OCI-LY7 (cell line): ENCODE data around the gene RASSF5. TPM values are rescaled to one million over a fixed set of nuclear protein-coding genes. Genes with fewer than 3 reads are reported as not detected.

ENCODE experiments used
- BruUV-seq: library from RNA; stranded (reverse); fragments of 400-500 nt; replicated peaks from 2 replicates; lab custom pipeline; 2021; lab: Mats Ljungman, UMichigan
- CTCF ChIA-PET: fragments of 300-600 bp; sonication (Branson Sonifier 250); formaldehyde crosslinking; loops from one replicate; lab custom pipeline; 2022; ENCODE audit warnings: antibody characterized with exemption; ENCODE audit not compliant: unreplicated experiment; lab: Charles Lee
- POLR2A ChIA-PET: fragments of 300-600 bp; sonication (Branson Sonifier 250); formaldehyde crosslinking; loops from one replicate; lab custom pipeline; 2022; ENCODE audit warnings: antibody characterized with exemption; lab: Charles Lee
- DNase-seq: peaks from one replicate; pipeline ENCODE4 v3.0.0-alpha.2; 2015; ENCODE audit warnings: low spot score
- H2AFZ ChIP-seq: fragments of 200-600 bp; sonication (generic), shearing (Covaris generic); 2 replicates; pipeline ENCODE4 v1.6.1; 2014; ENCODE audit warnings: mild to moderate bottlenecking, antibody characterized with exemption, low read length, moderate library complexity
- H3K27ac ChIP-seq: fragments of 200-600 bp; sonication (generic); 2 replicates; pipeline ENCODE4 v1.5.1; 2014; ENCODE audit warnings: mixed run types, low read depth, mild to moderate bottlenecking, moderate library complexity, low read length, inconsistent platforms; ENCODE audit not compliant: poor library complexity, severe bottlenecking
- H3K36me3 ChIP-seq: fragments of 200-600 bp; sonication (generic); 2 replicates; pipeline ENCODE4 v1.6.1; 2014; ENCODE audit warnings: mild to moderate bottlenecking, antibody characterized with exemption, low read length, moderate library complexity, mixed read lengths; ENCODE audit not compliant: insufficient read depth
- H3K4me1 ChIP-seq: fragments of 200-600 bp; sonication (generic); 2 replicates; pipeline ENCODE4 v1.5.1; 2014; ENCODE audit warnings: mild to moderate bottlenecking, low read length; ENCODE audit not compliant: insufficient read depth, poor library complexity, severe bottlenecking
- H3K4me2 ChIP-seq: fragments of 200-600 bp; sonication (generic); 2 replicates; pipeline ENCODE4 v1.6.1; 2014; ENCODE audit warnings: mild to moderate bottlenecking, low read length
- H3K4me3 ChIP-seq: fragments of 200-600 bp; sonication (generic); 2 replicates; pipeline ENCODE4 v1.5.1; 2014; ENCODE audit warnings: mild to moderate bottlenecking, low read depth, low read length; ENCODE audit not compliant: poor library complexity, severe bottlenecking
- H3K79me2 ChIP-seq: fragments of 200-600 bp; sonication (generic); 2 replicates; pipeline ENCODE4 v1.6.1; 2016; ENCODE audit warnings: low read depth, mild to moderate bottlenecking, low read length, moderate library complexity, mixed read lengths; ENCODE audit not compliant: insufficient read depth
- H3K9me2 ChIP-seq: fragments of 200-600 bp; sonication (generic); 2 replicates; pipeline ENCODE4 v1.6.1; 2016; ENCODE audit warnings: mild to moderate bottlenecking, low read length, mixed read lengths; ENCODE audit not compliant: insufficient read depth
- H3K9me3 ChIP-seq: fragments of 200-600 bp; sonication (generic); 2 replicates; pipeline ENCODE4 v1.6.1; 2014; ENCODE audit warnings: mild to moderate bottlenecking, mixed run types, low read length, mixed read lengths
- H4K20me1 ChIP-seq: fragments of 200-600 bp; sonication (generic); 2 replicates; pipeline ENCODE4 v1.6.1; 2014; ENCODE audit warnings: mild to moderate bottlenecking, antibody characterized with exemption, low read length, moderate library complexity, mixed read lengths; ENCODE audit not compliant: insufficient read depth
- EZH2phosphoT487 ChIP-seq: fragments of 200-600 bp; sonication (generic); IDR thresholded peaks from 2 replicates; pipeline ENCODE4 v1.6.1; 2018; ENCODE audit warnings: low read depth, borderline replicate concordance, mild to moderate bottlenecking, mixed run types, antibody characterized with exemption, low read length, moderate library complexity, mixed read lengths
- intact Hi-C: fragments of 100-400 bp; cut with micrococcal nuclease; formaldehyde crosslinking; loops from one replicate; pipeline ENCODE4 v1.10.0; 2022; ENCODE audit not compliant: unreplicated experiment
- total RNA-seq, 2 experiments: library from RNA; depleted of rRNA in 1 of 2; stranded (reverse); fragments of >200 nt in 1 of 2; shearing (Covaris generic) in 1 of 2; gene quantifications; 2 replicates each; pipeline ENCODE4 v1.2.3, GENCODE V29; 2014 to 2022
- TF ChIP-seq, protein P1 (sequence below): fragments of 200-600 bp; sonication (generic); conservative IDR thresholded peaks from 2 replicates; pipeline ENCODE4 v1.5.1; 2014; ENCODE audit warnings: mild to moderate bottlenecking, antibody characterized with exemption, low read length, moderate library complexity, mixed read lengths

RASSF5 gene
- total RNA-seq, 2 experiments from 2014 or later: 19.8 to 25.7 TPM

DNA sequence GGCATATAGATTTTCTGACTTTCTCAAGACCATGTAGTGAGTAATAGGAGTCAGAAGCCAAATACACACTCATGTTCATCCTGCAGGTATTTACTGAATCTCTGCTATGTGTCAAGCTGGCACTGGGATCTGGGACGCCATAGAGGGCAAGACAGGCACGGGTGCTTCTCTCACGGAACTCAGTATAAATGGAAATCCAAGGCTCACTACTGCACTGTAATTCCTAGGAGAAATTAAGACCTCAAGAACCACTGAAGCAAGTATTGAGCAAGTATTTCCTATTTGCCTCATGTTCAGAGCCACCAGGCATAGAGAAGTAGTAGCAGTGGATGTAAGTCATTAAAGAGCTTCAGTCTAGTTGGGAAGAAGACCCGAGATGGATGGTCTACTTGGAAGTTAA is 66.0 kb downstream of the RASSF5 start:
- H3K4me1 ChIP-seq: peaks cover 11% of the 10 kb centered on the region
- H4K20me1 ChIP-seq: no peaks in the 10 kb centered on the region
- no peak for TF ChIP-seq EZH2phosphoT487
- H3K9me2 ChIP-seq: no peaks in the 10 kb centered on the region
- intact Hi-C loops: no loop called here
- no peak for DNase-seq
- no peak overlapping the region for H2AFZ ChIP-seq
- H3K9me3 ChIP-seq: no peaks in the 10 kb centered on the region
- no TSS peak for BruUV-seq
- no peak overlapping the region for H3K4me3 ChIP-seq
- H3K79me2 ChIP-seq: no peaks in the 10 kb centered on the region
- CTCF ChIA-PET: interaction anchor here (0.6 to 1.1 kb wide), 2 partner anchors 9 to 29 kb away, joined by 3 to 4 read pairs; no protein-coding TSS in a partner anchor
- POLR2A ChIA-PET: interaction anchor here (1.0 kb wide), 1 partner anchor 18 kb away, joined by 3 read pairs; no protein-coding TSS in a partner anchor
- no peaks in the 10 kb centered on the region for H3K36me3 ChIP-seq
- no peak overlapping the region for H3K27ac ChIP-seq
- H3K4me2 ChIP-seq: no peak overlapping the region

DNA sequence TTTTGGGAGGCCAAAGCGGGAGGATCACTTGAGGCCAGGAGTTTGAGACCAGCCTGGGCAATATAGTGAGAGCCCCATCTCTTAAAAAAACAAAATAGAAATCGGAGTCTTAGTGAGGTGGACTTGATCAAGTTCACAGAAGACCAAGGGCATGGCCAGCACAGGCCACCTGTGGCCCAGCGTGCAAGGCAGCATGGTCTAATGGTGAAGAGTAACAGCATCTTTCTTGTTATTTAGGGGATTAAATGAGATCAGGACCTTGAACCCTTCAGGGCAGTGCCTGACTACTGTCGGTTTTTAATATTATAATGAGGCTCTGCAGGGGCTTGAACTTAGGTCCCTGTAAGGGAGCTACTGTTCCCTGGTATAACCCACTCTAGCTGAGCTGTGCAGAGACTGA is 66.4 kb downstream of the RASSF5 start:
- Histone ChIP-seq H3K4me3 (no peak overlapping the region), H3K9me3 (no peaks in the 10 kb centered on the region), H3K36me3 (no peaks in the 10 kb centered on the region), H4K20me1 (no peaks in the 10 kb centered on the region), H3K27ac (no peak overlapping the region), H3K9me2 (no peaks in the 10 kb centered on the region), H3K4me2 (no peak overlapping the region), H3K4me1 (peaks cover 11% of the 10 kb centered on the region), H2AFZ (no peak overlapping the region), H3K79me2 (no peaks in the 10 kb centered on the region)
- no peak for DNase-seq
- intact Hi-C loops: no loop called here
- TF ChIP-seq, protein P1, sequence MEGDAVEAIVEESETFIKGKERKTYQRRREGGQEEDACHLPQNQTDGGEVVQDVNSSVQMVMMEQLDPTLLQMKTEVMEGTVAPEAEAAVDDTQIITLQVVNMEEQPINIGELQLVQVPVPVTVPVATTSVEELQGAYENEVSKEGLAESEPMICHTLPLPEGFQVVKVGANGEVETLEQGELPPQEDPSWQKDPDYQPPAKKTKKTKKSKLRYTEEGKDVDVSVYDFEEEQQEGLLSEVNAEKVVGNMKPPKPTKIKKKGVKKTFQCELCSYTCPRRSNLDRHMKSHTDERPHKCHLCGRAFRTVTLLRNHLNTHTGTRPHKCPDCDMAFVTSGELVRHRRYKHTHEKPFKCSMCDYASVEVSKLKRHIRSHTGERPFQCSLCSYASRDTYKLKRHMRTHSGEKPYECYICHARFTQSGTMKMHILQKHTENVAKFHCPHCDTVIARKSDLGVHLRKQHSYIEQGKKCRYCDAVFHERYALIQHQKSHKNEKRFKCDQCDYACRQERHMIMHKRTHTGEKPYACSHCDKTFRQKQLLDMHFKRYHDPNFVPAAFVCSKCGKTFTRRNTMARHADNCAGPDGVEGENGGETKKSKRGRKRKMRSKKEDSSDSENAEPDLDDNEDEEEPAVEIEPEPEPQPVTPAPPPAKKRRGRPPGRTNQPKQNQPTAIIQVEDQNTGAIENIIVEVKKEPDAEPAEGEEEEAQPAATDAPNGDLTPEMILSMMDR: no peak
- TF ChIP-seq EZH2phosphoT487: no peak
- ChIA-PET POLR2A (interaction anchor here (1.0 kb wide), 1 partner anchor 18 kb away, joined by 3 read pairs; no protein-coding TSS in a partner anchor), CTCF (interaction anchor here (0.6 to 1.1 kb wide), 2 partner anchors 10 to 29 kb away, joined by 3 to 4 read pairs; no protein-coding TSS in a partner anchor)
- BruUV-seq: no TSS peak

- intact Hi-C loops: no loop called here
- Histone ChIP-seq H3K9me2 (no peaks in the 10 kb centered on the region), H3K27ac (no peak overlapping the region), H3K4me3 (no peak overlapping the region), H3K9me3 (no peaks in the 10 kb centered on the region), H2AFZ (peak overlapping the region; percentile 44; the same call in 1 of the 2 replicates), H4K20me1 (no peaks in the 10 kb centered on the region), H3K4me2 (peak overlapping the region; percentile 10; the same call in 1 of the 2 replicates), H3K4me1 (peaks cover 19% of the 10 kb centered on the region), H3K79me2 (no peaks in the 10 kb centered on the region), H3K36me3 (no peaks in the 10 kb centered on the region)
- no TSS peak for BruUV-seq
- no peak for TF ChIP-seq EZH2phosphoT487
- TF ChIP-seq, protein P1: no peak
- CTCF ChIA-PET: no interaction called here
- POLR2A ChIA-PET: interaction anchor here (0.7 to 1.2 kb wide), 4 partner anchors 12 to 20 kb away, joined by 3 to 7 read pairs (median 5); no protein-coding TSS in a partner anchor
- peak; percentile 35 for DNase-seq
These were observed 68.0 kb downstream of the RASSF5 start for GRCh38 chr1:206575165-206575893.
